ENCODE measurements around the gene CREB1.

The CREB1 gene

GRCh38 chr2:207504513-207505170 lies 25.1 kb upstream of the CREB1 start:
- peak; percentile 6 to 37 for DNase-seq

- DNase-seq, result peak in 1 of 2 experiments; percentile 30
These were observed 24.6 kb upstream of the CREB1 start for GRCh38 chr2:207505171-207505570.

GRCh38 chr2:207505728-207506127 lies 24.0 kb upstream of the CREB1 start:
- no peak for DNase-seq

- DNase-seq, result no peak
These were observed 23.3 kb upstream of the CREB1 start for GRCh38 chr2:207506426-207506825.

- DNase-seq, result no peak
These were observed 19.6 kb upstream of the CREB1 start for GRCh38 chr2:207510148-207510547.

- DNase-seq, result no peak
These were observed 17.9 kb upstream of the CREB1 start for GRCh38 chr2:207511851-207512250.

- no peak for DNase-seq
These were observed 17.4 kb upstream of the CREB1 start for GRCh38 chr2:207512356-207512755.

GRCh38 chr2:207513551-207514257 lies 16.1 kb upstream of the CREB1 start:
- no peak for DNase-seq

GRCh38 chr2:207514451-207514850 lies 15.3 kb upstream of the CREB1 start:
- no peak for DNase-seq

- no peak for DNase-seq
These were observed 14.1 kb upstream of the CREB1 start for GRCh38 chr2:207515671-207516070.

GRCh38 chr2:207516206-207516605 lies 13.6 kb upstream of the CREB1 start:
- no peak for DNase-seq

GRCh38 chr2:207523005-207523404 lies 6.8 kb upstream of the CREB1 start:
- no peak for DNase-seq

GRCh38 chr2:207525296-207525695 lies 4.5 kb upstream of the CREB1 start:
- no peak for DNase-seq

- DNase-seq, result peak in 1 of 2 experiments; percentile 9
These were observed 807 bp upstream of the CREB1 start for GRCh38 chr2:207528980-207529329.

- peak; percentile 20 to 30 for DNase-seq
These were observed 634 bp downstream of the CREB1 start for GRCh38 chr2:207530160-207531031.

GRCh38 chr2:207531032-207531952 lies 1.5 kb downstream of the CREB1 start:
- no peak for DNase-seq

GRCh38 chr2:207532676-207533075 lies 2.9 kb downstream of the CREB1 start:
- no peak for DNase-seq

- DNase-seq, result no peak
These were observed 3.8 kb downstream of the CREB1 start for GRCh38 chr2:207533461-207534008.

- no peak for DNase-seq
These were observed 4.7 kb downstream of the CREB1 start for GRCh38 chr2:207534417-207534816.

- no peak for DNase-seq
These were observed 9.7 kb downstream of the CREB1 start for GRCh38 chr2:207539470-207539869.

- no peak for DNase-seq
These were observed 10.7 kb downstream of the CREB1 start for GRCh38 chr2:207540431-207540830.

GRCh38 chr2:207541933-207542332 lies 12.2 kb downstream of the CREB1 start:
- DNase-seq, result no peak

All from SHP77 (cell line).